AML-193 (cell line): ENCODE measurements around the gene ICAM3.
"Not testable (repeated sequence)": the region's sequence is repeated elsewhere in the genome, so short reads cannot be mapped to it uniquely, and the experiment has no call there.

ENCODE experiments used
- DNase-seq, 2 experiments: peaks; one replicate each; lab custom pipeline; 2025; lab: John Stamatoyannopoulos, UW

Gene ICAM3

DNA sequence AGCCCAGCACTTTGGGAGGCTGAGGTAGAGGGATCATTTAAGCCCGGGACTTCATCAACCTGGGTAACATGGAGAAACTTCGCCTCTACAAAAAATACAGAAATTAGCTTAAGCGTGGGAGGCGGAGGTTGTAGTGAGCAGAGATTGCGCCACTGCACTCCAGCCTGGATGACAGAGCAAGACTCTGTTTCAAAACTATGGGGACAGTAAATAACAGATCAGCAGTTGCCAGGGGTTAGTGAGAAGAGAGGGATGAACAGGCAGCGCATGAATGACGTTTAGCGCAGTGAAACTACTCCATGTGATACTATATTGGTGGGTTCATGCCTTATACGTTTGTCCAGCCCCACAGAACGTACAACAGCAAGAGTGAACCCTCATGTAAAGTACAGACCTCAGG, 7.1 kb upstream of the ICAM3 start:
- DNase-seq = peak; percentile 84 to 87

DNA sequence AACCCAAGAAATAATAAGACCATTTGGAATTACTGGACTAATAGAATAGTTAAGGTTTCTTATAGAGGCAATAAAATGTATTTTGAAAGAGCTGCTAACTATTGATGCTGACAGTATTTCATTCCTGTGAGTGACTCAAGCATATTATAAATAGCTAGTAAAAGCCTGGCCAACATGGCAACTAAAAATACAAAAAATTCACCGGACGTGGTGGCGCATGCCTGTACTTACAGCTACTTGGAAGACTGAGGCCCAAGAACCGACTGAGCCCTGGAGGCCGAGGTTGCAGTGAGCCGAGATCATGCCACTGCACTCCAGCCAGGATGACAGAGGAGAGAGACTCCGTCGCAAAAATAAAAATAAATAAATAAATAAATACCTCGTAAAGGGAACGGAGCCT, 5.4 kb upstream of the ICAM3 start:
- DNase-seq = no peak

DNA sequence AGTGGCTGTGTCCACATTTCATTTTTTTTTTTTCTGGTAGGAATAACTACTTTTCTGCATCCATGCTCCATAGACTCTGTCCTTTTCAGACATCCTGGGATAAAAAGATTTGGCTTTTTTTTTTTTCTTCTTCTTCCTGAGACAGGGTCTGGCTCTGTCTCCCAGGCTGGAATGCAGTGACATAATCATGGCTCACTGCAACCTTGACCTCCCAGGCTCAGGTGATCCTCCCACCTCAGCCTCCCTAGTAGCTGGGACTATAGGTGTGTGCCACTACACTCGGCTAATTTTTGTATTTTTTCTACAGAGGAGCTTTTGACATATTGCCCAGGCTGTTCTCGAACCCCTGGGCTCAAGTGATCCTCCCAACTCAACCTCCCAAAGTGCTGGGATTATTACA, 4.1 kb upstream of the ICAM3 start:
- no peak for DNase-seq

DNA sequence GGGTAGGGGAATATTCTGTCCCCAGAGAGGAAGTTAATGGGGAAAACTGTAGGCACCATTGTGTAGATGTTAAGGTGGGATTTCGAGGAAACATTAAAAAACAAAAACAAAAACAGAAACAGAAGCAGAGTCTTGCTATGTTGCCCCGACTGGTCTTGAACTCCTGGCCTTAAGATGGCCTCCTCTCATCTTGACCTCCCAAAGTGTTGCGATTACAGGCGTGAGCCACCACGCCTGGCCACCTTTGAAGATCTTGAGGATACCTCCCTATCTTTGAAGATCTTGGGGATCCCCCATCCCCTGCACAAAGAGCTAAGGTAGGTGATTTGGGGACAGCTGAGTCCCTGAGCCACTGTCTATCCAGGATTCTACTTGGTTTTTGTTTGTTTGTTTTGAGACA, 553 bp upstream of the ICAM3 start:
- no peak for DNase-seq

GRCh38 chr19:10338940-10339339, 484 bp downstream of the ICAM3 start:
- no peak for DNase-seq

GRCh38 chr19:10336725-10337124, 2.7 kb downstream of the ICAM3 start:
- DNase-seq = not testable (repeated sequence)

- no peak for DNase-seq
Measured at GRCh38 chr19:10335352-10335985, 4.0 kb downstream of the ICAM3 start.

DNA sequence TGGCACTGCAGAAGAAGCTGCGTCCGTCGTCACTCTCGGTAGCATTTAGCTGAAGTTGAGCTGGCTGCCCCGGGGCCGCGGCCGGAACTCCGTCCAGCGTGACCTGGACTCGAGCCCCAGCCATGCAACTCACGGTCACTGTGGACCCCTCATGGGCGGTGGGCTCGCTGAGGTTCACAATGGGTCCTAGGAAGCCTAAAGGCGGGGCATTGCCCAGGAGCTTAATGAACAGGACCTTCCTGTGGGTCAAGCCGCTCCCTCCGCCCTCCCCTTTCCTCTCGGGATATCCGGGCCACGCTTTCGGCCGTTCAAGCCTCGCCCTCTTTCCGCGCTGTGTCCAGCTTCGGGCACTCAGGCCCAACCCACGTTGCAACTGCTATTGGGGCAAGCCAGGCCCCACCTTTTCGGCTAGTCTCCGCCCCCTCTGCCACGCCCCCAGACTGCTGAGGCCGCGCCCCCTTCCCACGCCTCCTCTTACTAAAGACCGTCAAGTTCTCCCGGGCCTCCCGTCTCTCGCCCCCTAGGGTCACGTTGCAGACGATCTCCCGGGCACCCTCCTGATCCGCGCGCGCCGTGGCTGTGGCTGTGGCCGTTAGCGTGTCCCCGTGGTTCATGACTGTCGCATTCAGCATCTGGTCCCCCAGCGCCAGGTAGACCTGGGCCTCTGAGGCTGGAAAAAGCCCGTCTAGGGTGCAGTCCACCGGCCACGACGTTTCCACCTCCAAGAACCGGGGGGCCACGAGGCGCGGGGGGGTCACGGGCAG, 4.7 kb downstream of the ICAM3 start:
- no peak for DNase-seq

GRCh38 chr19:10333758-10334587, 5.5 kb downstream of the ICAM3 start:
- no peak for DNase-seq

DNA sequence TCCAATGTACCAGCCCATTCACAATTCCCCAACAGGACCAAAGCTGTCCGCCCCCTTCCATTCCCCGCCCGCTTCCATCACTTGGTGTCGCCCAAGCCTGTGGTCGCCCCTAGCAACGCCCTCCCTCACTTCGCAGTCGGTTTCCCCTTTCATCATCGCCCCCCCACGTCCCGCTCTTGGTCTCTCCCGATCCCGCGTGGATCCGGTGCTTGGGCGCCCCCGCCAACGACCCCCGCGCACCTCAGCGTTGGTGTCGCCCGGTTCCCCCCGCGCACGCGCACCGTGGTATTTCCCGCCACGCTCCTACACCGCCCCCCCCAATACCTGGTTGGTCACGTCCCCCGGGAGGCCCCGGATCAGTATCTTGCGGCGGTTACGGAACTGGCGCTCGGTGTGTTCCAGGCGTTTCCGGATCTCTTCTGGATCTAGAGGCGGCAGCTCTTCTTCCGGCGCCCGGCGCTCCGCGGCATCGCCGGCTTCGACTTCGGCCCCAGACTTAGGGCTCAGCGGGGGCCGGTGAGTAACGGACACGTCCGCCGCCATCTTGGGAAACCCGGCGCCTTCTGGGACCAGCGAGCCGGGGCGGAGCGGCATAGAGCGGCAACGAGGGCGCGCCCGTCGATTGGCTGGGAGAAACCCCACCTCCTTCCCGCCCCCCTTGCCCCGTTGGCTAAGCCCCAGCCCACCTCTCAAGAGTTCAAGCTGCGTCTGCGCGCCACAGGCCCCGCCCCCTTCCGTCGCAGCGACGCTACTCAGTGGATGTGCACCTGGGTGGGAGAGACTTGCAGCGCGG, 6.3 kb downstream of the ICAM3 start, which contains the start of gene RAVER1:
TSS of gene RAVER1 (minus strand) at position 565 of the 793 bp plus-strand sequence. CDS start at position 543, 22 bp downstream.
- DNase-seq = peak; percentile 87 to 92

- no peak for DNase-seq
Measured at GRCh38 chr19:10332158-10332964, 7.1 kb downstream of the ICAM3 start.

DNA sequence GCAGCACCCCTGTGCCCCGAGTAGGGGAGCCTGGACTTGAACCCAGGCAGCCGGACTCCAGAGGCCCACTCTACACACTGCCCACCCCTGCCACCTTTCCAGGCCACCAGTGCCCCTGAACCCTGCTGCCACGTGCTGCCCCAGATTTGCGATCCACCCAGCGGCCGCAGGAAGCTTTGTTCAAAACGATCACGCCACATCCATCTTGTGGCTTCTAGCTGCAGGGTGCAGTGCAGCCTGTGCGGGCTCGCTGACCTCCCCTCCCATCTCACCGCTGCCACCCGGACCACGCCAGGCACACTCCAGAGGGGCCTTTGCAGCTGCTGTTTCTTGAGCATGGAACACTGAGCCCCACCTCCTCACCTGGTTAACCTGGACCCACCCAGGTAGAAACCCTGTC, 9.9 kb downstream of the ICAM3 start:
- no peak for DNase-seq

- DNase-seq = no peak
Measured at GRCh38 chr19:10328558-10329429, 10.6 kb downstream of the ICAM3 start.

- DNase-seq = no peak
Measured at GRCh38 chr19:10327793-10328192, 11.6 kb downstream of the ICAM3 start.

DNA sequence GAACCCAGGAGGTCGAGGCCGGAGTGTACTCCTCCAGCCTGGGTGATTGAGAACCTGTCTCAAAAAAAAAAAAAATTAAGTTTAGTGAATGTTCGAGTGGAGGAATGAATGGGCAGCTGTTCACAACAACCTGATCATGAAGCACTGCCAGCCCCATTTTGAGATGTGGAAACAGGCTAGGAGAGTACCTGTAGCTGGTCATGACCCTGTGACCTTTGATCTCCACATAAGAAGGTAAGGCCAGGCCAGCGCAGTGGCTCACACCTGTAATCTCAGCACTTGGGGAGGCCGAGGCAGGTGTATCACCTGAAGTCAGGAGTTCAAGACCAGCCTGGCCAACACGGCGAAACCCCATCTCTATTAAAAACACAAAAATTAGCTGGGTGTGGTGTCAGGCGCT, 13.7 kb downstream of the ICAM3 start:
- no peak for DNase-seq

GRCh38 chr19:10321874-10322835, 17.3 kb downstream of the ICAM3 start:
- no peak for DNase-seq

GRCh38 chr19:10321417-10321797, 18.0 kb downstream of the ICAM3 start:
- DNase-seq = no peak

DNA sequence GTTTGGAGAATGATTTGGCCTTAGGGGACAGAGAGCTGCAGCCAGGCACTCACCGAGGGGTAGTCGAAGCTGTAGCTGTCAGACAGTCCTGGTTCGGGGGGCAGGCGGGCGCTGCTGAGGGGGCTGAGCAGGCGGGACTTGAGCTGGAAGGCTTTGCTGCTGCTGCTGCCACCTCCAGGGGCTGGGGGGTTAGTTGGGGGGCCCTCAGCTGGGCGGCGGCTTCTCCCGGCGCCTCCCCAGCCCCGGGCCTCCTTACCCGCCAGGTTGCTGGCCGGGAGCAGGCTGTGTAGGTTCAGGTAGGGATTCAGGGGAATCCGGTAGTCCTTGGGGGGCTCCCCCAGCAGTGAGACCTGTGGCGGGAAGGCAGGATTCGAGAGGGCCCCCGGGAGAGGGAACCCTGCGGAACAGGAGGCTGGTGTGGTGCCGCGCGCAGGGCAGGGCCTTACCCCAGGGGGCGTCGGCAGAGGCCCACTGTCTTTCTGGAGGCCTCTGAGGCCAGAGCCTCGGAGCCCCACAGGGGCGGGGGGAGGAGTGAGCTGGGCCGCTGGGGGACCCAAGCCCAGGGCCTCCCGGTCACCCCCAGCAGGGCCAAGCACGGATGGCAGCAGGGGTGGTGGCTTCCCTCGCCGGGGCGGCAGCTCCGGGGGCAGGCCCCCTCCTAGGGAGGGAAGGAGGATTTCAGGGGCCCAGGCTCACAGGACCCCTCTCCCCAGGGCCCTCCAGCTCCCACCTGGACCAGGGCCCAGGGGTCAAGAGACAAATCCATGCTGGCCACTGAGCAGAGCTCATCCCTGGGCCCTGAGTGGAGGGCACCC, 18.6 kb downstream of the ICAM3 start:
- no peak for DNase-seq
